HCT116 (cell line): ENCODE measurements around the gene NAPB. TPM values are rescaled to one million over a fixed set of nuclear protein-coding genes. Genes with fewer than 3 reads are reported as not detected.

Experiments used
- ATAC-seq: fragments of 200-7000 bp; cut with Tn5 transposase; 2 replicates; pipeline ENCODE4 v1.9.1; 2020; ENCODE audit warnings: mild to moderate bottlenecking, moderate library complexity
- BruUV-seq: library from RNA; stranded (reverse); fragments of 400-500 nt; replicated peaks from 2 replicates; lab custom pipeline; 2021; lab: Mats Ljungman, UMichigan
- CTCF ChIA-PET: fragments of 300-600 bp; sonication (Branson Sonifier 250); formaldehyde crosslinking; loops from one replicate; lab custom pipeline; 2021; ENCODE audit warnings: antibody characterized with exemption; lab: Charles Lee
- POLR2A ChIA-PET: fragments of 300-600, 350-600 bp; sonication (Branson Sonifier 250); formaldehyde crosslinking; loops from one replicate; lab custom pipeline; 2021; ENCODE audit warnings: antibody characterized with exemption; lab: Charles Lee
- RAD21 ChIA-PET, 2 experiments: fragments of 300-600 bp; sonication (Branson Sonifier 250); formaldehyde crosslinking; loops; one replicate each; lab custom pipeline; 2023; ENCODE audit warnings: low total read pairs in 2 of 2; ENCODE audit not compliant: uncharacterized antibody in 2 of 2, unreplicated experiment in 2 of 2, low non-redundant PET in 1 of 2; lab: Charles Lee
- DNase-seq: peaks from one replicate; pipeline ENCODE4 v3.0.0-alpha.2; 2010; ENCODE audit warnings: low read depth, low spot score
- H2AFZ ChIP-seq: fragments of 200-600 bp; shearing (Covaris generic), sonication (generic); 2 replicates; pipeline ENCODE4 v1.6.1; 2017; ENCODE audit warnings: low read depth, mixed run types, mixed read lengths, antibody characterized with exemption, low read length; ENCODE audit not compliant: poor library complexity, severe bottlenecking
- H3K27ac ChIP-seq: 2 replicates; pipeline ENCODE4 v1.5.1; 2012; ENCODE audit warnings: low read depth, low read length
- H3K27me3 ChIP-seq: fragments of 200-600 bp; sonication (generic); 2 replicates; pipeline ENCODE4 v1.6.1; 2016; ENCODE audit warnings: mixed run types, low read length, mixed read lengths; ENCODE audit not compliant: insufficient read depth
- H3K36me3 ChIP-seq, 2 experiments: fragments of 200-500 bp in 1 of 2; fragments of 200-600 bp in 1 of 2; sonication (Bioruptor generic) in 1 of 2; sonication (generic) in 1 of 2; 2 replicates each; pipeline versions ENCODE4 v1.5.1 to v1.6.1; 2014 to 2016; ENCODE audit warnings: low read length in 2 of 2, inconsistent platforms in 1 of 2, mixed read lengths in 1 of 2, mixed run types in 1 of 2; ENCODE audit not compliant: insufficient read depth in 2 of 2, control insufficient read depth in 1 of 2
- H3K4me1 ChIP-seq, 2 experiments: fragments of 200-600 bp in 1 of 2; sonication (generic) in 1 of 2; 2 replicates each; pipeline versions ENCODE4 v1.5.1 to v1.6.1; 2012 to 2017; ENCODE audit warnings: low read length in 2 of 2, inconsistent platforms in 1 of 2, mild to moderate bottlenecking in 1 of 2, mixed read lengths in 1 of 2, mixed run types in 1 of 2, moderate library complexity in 1 of 2; ENCODE audit not compliant: insufficient read depth in 2 of 2, control insufficient read depth in 1 of 2
- H3K4me2 ChIP-seq: fragments of 200-600 bp; sonication (generic); 2 replicates; pipeline ENCODE4 v1.6.1; 2017; ENCODE audit warnings: mixed run types, low read length, mixed read lengths
- H3K4me3 ChIP-seq, 2 experiments: fragments of 200-600 bp in 1 of 2; sonication (generic) in 1 of 2; replicated peaks in 1 of 2; 2 replicates each; pipeline ENCODE4 v1.5.1; 2011 to 2016; ENCODE audit warnings: low read length in 2 of 2, control low read depth in 1 of 2, low read depth in 1 of 2, mild to moderate bottlenecking in 1 of 2, mixed read lengths in 1 of 2, mixed run types in 1 of 2
- H3K79me2 ChIP-seq: fragments of 200-600 bp; sonication (generic); 2 replicates; pipeline ENCODE4 v1.6.1; 2017; ENCODE audit warnings: mild to moderate bottlenecking, mixed run types, low read length, moderate library complexity, mixed read lengths; ENCODE audit not compliant: insufficient read depth
- H3K9ac ChIP-seq: fragments of 200-600 bp; sonication (generic); 2 replicates; pipeline ENCODE4 v1.6.1; 2016; ENCODE audit warnings: low read length, mixed read lengths
- H3K9me2 ChIP-seq: fragments of 200-600 bp; sonication (generic), shearing (Covaris generic); 2 replicates; pipeline ENCODE4 v1.6.1; 2017; ENCODE audit warnings: mixed run types, mild to moderate bottlenecking, moderate library complexity; ENCODE audit not compliant: insufficient read depth
- H3K9me3 ChIP-seq, 2 experiments: fragments of 200-500 bp in 1 of 2; fragments of 200-600 bp in 1 of 2; sonication (Bioruptor generic) in 1 of 2; sonication (generic) in 1 of 2; 2 replicates each; pipeline ENCODE4 v1.6.1; 2014 to 2017; ENCODE audit warnings: low read length in 2 of 2, mixed read lengths in 2 of 2, inconsistent platforms in 1 of 2, low read depth in 1 of 2, mild to moderate bottlenecking in 1 of 2, mixed run types in 1 of 2, moderate library complexity in 1 of 2; ENCODE audit not compliant: control insufficient read depth in 1 of 2, insufficient read depth in 1 of 2
- H4K20me1 ChIP-seq: fragments of 200-600 bp; sonication (generic), shearing (Covaris generic); 2 replicates; pipeline ENCODE4 v1.6.1; 2017; ENCODE audit warnings: mixed run types, mild to moderate bottlenecking, moderate library complexity; ENCODE audit not compliant: insufficient read depth
- CEBPB ChIP-seq: IDR thresholded peaks from 2 replicates; pipeline ENCODE4 v1.6.1; 2012; ENCODE audit warnings: low read depth
- EGR1 ChIP-seq: IDR thresholded peaks from 2 replicates; pipeline ENCODE4 v1.6.1; 2012; ENCODE audit warnings: low read depth
- JUND ChIP-seq: IDR thresholded peaks from 2 replicates; pipeline ENCODE4 v1.6.1; 2012
- POLR2A ChIP-seq: IDR thresholded peaks from 2 replicates; pipeline ENCODE4 v1.7.0; 2011; ENCODE audit warnings: borderline replicate concordance; ENCODE audit not compliant: insufficient read depth, insufficient read length; ENCODE audit errors: extremely low read depth
- REST ChIP-seq: IDR thresholded peaks from 2 replicates; pipeline ENCODE4 v1.6.1; 2012; ENCODE audit warnings: low read depth
- SP1 ChIP-seq: IDR thresholded peaks from 2 replicates; pipeline ENCODE4 v1.6.1; 2012; ENCODE audit warnings: low read depth
- YY1 ChIP-seq: IDR thresholded peaks from 2 replicates; pipeline ENCODE4 v1.6.1; 2011; ENCODE audit warnings: low read length, low read depth, moderate library complexity, mild to moderate bottlenecking; ENCODE audit not compliant: insufficient replicate concordance; ENCODE audit errors: extremely low read depth
- ZBTB33 ChIP-seq: IDR thresholded peaks from 2 replicates; pipeline ENCODE4 v1.6.1; 2011; ENCODE audit warnings: mild to moderate bottlenecking, low read length, moderate library complexity; ENCODE audit not compliant: insufficient replicate concordance; ENCODE audit errors: extremely low read depth
- ZFX ChIP-seq: fragments of 450-650 bp; IDR thresholded peaks from 2 replicates; pipeline ENCODE4 v1.6.1; 2017
- intact Hi-C: fragments of 100-400 bp; cut with micrococcal nuclease; formaldehyde crosslinking; loops from 2 replicates; pipeline ENCODE4 v1.10.0; 2022
- total RNA-seq: library from RNA; stranded (reverse); gene quantifications from one replicate; pipeline ENCODE4 v1.2.1, GENCODE V29; 2021; ENCODE audit not compliant: unreplicated experiment

The NAPB gene
- total RNA-seq, 1 experiment from 2014 or later, result 7.9 TPM

- no peaks in the 10 kb centered on the region for H3K79me2 ChIP-seq
- intact Hi-C loops, result no loop called here
- no peaks in the 10 kb centered on the region for H4K20me1 ChIP-seq
- no peak overlapping the region for H3K4me2 ChIP-seq
- no peak overlapping the region for H3K27ac ChIP-seq
- H3K4me3 ChIP-seq, result no peak overlapping the region
- TF ChIP-seq ZFX (no peak), SP1 (no peak), ZBTB33 (no peak), EGR1 (no peak), YY1 (no peak), CEBPB (no peak), JUND (no peak), REST (no peak), POLR2A (no peak)
- no peak overlapping the region for H3K9ac ChIP-seq
- H3K9me2 ChIP-seq, result no peaks in the 10 kb centered on the region
- H3K4me1 ChIP-seq, result no peaks in the 10 kb centered on the region
- H3K27me3 ChIP-seq, result peaks cover 3% of the 10 kb centered on the region; the same call in 1 of the 2 replicates
- DNase-seq, result no peak
- no peaks in the 10 kb centered on the region for H3K36me3 ChIP-seq
- no peak overlapping the region for H2AFZ ChIP-seq
- no TSS peak for BruUV-seq
- POLR2A ChIA-PET, result no interaction called here
- no peaks in the 10 kb centered on the region for H3K9me3 ChIP-seq
- RAD21 ChIA-PET, result no interaction called here
- no peak for ATAC-seq
- CTCF ChIA-PET, result interaction anchor here (1.3 kb wide), 1 partner anchor 8 kb away, joined by 3 read pairs; no protein-coding TSS in a partner anchor
Measured at GRCh38 chr20:23438661-23439060, 17.4 kb upstream of the NAPB start.
